B cell (primary cell): Measurements from ENCODE around the gene TBX2.
A peak's percentile ranks its signal among the peaks of the same experiment; 100 is the strongest.

Experiments used
- EZH2 ChIP-seq: IDR thresholded peaks from 2 replicates; pipeline ENCODE4 v1.6.1; 2012; ENCODE audit warnings: borderline replicate concordance, low read depth, mild to moderate bottlenecking, moderate library complexity, low read length; ENCODE audit not compliant: insufficient read depth, poor library complexity, severe bottlenecking
- TF ChIP-seq, protein P1 (sequence below): fragments of 200-600 bp; IDR thresholded peaks from one replicate; pipeline ENCODE4 v1.8.0; 2022; ENCODE audit warnings: antibody characterized with exemption, mild to moderate bottlenecking

DNA sequence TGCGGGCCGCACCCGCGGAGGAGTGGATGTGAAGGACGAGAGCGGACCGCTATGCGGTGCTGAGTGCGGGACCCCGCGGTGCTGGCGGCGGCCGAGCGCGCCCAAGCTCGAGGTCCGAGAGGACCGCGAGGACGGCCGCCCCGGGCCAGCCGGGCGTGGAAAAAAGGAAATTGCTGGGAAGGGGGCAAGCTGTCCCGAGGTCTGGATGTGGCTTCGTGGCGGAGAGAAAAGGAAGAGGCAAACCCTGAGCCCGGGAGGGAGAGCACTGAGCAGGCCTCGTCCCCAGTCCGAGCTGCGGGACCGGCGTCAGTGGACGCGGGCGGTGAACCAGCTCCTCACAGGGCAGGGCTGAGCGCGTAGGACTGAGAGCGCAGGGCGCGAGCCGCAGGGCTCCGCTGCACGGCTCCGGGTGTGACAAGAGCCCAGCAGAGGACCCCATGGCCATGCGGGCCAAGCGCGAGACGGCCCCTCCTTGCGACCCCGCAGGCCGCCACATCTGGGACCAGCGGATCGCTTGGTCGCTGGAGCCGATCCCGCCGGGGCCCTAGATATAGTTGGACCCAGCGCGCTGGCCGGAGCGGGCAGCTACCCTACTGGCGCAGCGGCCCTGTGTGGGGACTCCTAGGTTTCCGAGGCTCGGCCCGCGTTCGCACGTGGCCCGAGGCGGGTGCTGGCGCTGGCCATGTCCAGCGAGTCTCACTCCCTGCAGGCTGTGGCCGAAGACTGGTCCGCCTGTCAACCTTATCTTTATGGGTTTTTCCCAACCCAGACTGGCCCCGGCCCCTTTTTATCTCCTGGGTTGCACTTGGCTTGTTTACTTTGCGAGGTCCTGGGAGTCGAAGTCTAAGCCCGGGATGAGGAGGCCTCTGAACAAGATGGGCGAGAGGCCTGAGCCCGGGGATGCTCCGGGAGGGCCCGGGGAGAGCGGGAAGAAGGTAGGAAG lies 55.0 kb downstream of the TBX2 start:
- TF ChIP-seq, protein P1, sequence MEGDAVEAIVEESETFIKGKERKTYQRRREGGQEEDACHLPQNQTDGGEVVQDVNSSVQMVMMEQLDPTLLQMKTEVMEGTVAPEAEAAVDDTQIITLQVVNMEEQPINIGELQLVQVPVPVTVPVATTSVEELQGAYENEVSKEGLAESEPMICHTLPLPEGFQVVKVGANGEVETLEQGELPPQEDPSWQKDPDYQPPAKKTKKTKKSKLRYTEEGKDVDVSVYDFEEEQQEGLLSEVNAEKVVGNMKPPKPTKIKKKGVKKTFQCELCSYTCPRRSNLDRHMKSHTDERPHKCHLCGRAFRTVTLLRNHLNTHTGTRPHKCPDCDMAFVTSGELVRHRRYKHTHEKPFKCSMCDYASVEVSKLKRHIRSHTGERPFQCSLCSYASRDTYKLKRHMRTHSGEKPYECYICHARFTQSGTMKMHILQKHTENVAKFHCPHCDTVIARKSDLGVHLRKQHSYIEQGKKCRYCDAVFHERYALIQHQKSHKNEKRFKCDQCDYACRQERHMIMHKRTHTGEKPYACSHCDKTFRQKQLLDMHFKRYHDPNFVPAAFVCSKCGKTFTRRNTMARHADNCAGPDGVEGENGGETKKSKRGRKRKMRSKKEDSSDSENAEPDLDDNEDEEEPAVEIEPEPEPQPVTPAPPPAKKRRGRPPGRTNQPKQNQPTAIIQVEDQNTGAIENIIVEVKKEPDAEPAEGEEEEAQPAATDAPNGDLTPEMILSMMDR = no peak
- peak; percentile 52 for TF ChIP-seq EZH2
